ENCODE measurements around the gene KLK4.

KLK4 gene

GRCh38 chr19:50916069-50916468 lies 4.9 kb upstream of the KLK4 start:
- TF ChIP-seq RAD21 (IDR thresholded peaks at IDR 0.05; ENCODE audit: low read depth) (no peak), USF1 (IDR thresholded peaks at IDR 0.05) (no peak)

- TF ChIP-seq TAF1 (IDR thresholded peaks at IDR 0.05; ENCODE audit: low read depth) (no peak), REST (IDR thresholded peaks at IDR 0.05; ENCODE audit: low read depth) (no peak), MAX (IDR thresholded peaks at IDR 0.05) (no peak), YY1 (IDR thresholded peaks at IDR 0.05; ENCODE audit: low read depth) (no peak), CEBPB (IDR thresholded peaks at IDR 0.05) (no peak), TCF12 (IDR thresholded peaks at IDR 0.05; ENCODE audit: low read depth) (no peak), USF1 (IDR thresholded peaks at IDR 0.05) (no peak)
These were observed 1.8 kb upstream of the KLK4 start for GRCh38 chr19:50912727-50913716.

- TF ChIP-seq USF1 (IDR thresholded peaks at IDR 0.05), result no peak
- no peak for TF ChIP-seq FOXM1 (IDR thresholded peaks at IDR 0.05; ENCODE audit: borderline replicate concordance, low read depth)
- TF ChIP-seq EP300 (IDR thresholded peaks at IDR 0.05; ENCODE audit: borderline replicate concordance), result no peak
- no peak for TF ChIP-seq REST (IDR thresholded peaks at IDR 0.05; ENCODE audit: low read depth)
- TF ChIP-seq TCF12 (IDR thresholded peaks at IDR 0.05; ENCODE audit: low read depth), result no peak
- no peak for TF ChIP-seq TEAD4 (IDR thresholded peaks at IDR 0.05)
- TF ChIP-seq ZBTB7A (IDR thresholded peaks at IDR 0.05; ENCODE audit: low read depth), result no peak
- TF ChIP-seq NFIC (IDR thresholded peaks at IDR 0.05), result no peak
- TF ChIP-seq TAF1 (IDR thresholded peaks at IDR 0.05; ENCODE audit: low read depth), result no peak
- no peak for TF ChIP-seq MAX (IDR thresholded peaks at IDR 0.05)
- TF ChIP-seq YY1 (IDR thresholded peaks at IDR 0.05; ENCODE audit: low read depth), result no peak
- TF ChIP-seq RAD21 (IDR thresholded peaks at IDR 0.05; ENCODE audit: low read depth), result no peak
- no peak for TF ChIP-seq EGR1 (IDR thresholded peaks at IDR 0.05)
- no peak for TF ChIP-seq CEBPB (IDR thresholded peaks at IDR 0.05)
These were observed 956 bp upstream of the KLK4 start for GRCh38 chr19:50912102-50912599.

GRCh38 chr19:50910722-50911121 lies 473 bp downstream of the KLK4 start:
- TF ChIP-seq CEBPB (IDR thresholded peaks at IDR 0.05) (no peak), NFIC (IDR thresholded peaks at IDR 0.05) (no peak), TAF1 (IDR thresholded peaks at IDR 0.05; ENCODE audit: low read depth) (no peak), EP300 (IDR thresholded peaks at IDR 0.05; ENCODE audit: borderline replicate concordance) (no peak), YY1 (IDR thresholded peaks at IDR 0.05; ENCODE audit: low read depth) (no peak), REST (IDR thresholded peaks at IDR 0.05; ENCODE audit: low read depth) (no peak), TCF12 (IDR thresholded peaks at IDR 0.05; ENCODE audit: low read depth) (no peak), RAD21 (IDR thresholded peaks at IDR 0.05; ENCODE audit: low read depth) (no peak), USF1 (IDR thresholded peaks at IDR 0.05) (no peak), ZBTB7A (IDR thresholded peaks at IDR 0.05; ENCODE audit: low read depth) (no peak), MAX (IDR thresholded peaks at IDR 0.05) (no peak), TEAD4 (IDR thresholded peaks at IDR 0.05) (no peak)

Data from Ishikawa (cell line).